Measurements from ENCODE around the gene PLCG1.
"Not testable (repeated sequence)": the region's sequence is repeated elsewhere in the genome, so short reads cannot be mapped to it uniquely, and the experiment has no call there.

Gene PLCG1

GRCh38 chr20:41123631-41124030 lies 13.7 kb upstream of the PLCG1 start:
- in situ Hi-C loops (cut with MboI; ENCODE audit: low sequenced_read_pairs): loop anchor here (25.0 kb wide), 1 partner anchor 136 kb away; no protein-coding TSS in a partner anchor

DNA sequence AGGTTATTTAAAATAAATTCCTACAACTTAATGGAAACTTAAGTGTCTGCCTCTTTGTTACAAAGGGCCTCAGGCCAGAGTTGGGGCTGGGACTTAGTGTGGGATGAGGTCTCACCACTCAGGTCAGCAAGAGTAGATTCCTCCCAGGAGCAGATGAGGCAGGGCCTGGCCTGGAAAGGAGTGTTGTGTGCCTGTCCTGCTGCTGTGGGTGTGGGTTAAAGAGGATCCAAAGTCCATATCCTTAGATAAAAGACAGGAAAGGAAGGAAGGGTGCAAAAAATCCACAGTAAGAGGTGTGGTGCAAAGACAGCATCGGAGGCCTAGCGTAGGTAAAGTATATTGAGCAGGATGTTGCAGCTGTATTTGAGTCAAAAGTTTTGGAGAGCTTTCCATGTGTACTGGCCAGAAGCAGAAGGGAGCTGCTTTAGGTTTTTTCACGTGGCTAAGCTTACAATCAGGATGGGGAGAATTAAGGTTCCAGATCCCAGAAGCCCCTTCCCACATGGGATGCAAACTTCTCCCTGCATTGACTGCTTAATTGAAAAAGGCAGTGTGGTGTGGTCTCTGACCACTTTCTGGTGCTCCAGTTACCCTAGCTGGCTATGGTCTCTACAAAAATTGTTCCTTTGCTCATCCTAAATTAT lies 12.8 kb upstream of the PLCG1 start:
- in situ Hi-C loops (cut with MboI; ENCODE audit: low sequenced_read_pairs): loop anchor here (25.0 kb wide), 1 partner anchor 137 kb away; no protein-coding TSS in a partner anchor

GRCh38 chr20:41125530-41126457 lies 11.5 kb upstream of the PLCG1 start:
- in situ Hi-C loops (cut with MboI; ENCODE audit: low sequenced_read_pairs): no loop called here

DNA sequence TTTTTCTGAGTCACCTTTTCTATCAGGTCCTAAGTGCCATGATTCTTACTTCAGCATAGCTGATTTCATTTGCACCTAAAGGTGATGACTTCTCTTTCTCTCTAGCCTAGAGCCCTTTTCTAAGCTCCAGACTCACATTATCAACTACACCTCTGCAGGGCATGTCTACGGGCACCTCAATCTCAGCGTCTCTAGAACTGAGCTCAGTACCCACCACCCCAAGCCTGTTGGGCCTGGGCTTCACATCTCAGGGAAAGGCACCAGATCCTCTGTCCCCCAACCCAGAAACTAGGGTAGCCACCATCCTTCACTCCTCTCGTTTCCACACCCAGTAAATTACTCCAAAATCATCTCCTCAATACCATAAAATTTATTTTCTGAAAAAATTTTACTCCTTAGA lies 10.6 kb upstream of the PLCG1 start:
- in situ Hi-C loops (cut with MboI; ENCODE audit: low sequenced_read_pairs): no loop called here

DNA sequence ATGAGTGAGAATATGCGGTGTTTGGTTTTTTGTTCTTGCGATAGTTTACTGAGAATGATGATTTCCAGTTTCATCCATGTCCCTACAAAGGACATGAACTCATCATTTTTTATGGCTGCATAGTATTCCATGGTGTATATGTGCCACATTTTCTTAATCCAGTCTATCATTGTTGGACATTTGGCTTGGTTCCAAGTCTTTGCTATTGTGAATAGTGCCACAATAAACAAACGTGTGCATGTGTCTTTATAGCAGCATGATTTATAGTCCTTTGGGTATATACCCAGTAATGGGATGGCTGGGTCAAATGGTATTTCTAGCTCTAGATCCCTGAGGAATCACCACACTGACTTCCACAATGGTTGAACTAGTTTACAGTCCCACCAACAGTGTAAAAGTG lies 9.0 kb upstream of the PLCG1 start:
- in situ Hi-C loops (cut with MboI; ENCODE audit: low sequenced_read_pairs): not testable (repeated sequence)

- in situ Hi-C loops (cut with MboI; ENCODE audit: low sequenced_read_pairs): no loop called here
These were observed 5.6 kb upstream of the PLCG1 start for GRCh38 chr20:41131594-41132387.

GRCh38 chr20:41132388-41132775 lies 5.0 kb upstream of the PLCG1 start:
- in situ Hi-C loops (cut with MboI; ENCODE audit: low sequenced_read_pairs): not testable (repeated sequence)

DNA sequence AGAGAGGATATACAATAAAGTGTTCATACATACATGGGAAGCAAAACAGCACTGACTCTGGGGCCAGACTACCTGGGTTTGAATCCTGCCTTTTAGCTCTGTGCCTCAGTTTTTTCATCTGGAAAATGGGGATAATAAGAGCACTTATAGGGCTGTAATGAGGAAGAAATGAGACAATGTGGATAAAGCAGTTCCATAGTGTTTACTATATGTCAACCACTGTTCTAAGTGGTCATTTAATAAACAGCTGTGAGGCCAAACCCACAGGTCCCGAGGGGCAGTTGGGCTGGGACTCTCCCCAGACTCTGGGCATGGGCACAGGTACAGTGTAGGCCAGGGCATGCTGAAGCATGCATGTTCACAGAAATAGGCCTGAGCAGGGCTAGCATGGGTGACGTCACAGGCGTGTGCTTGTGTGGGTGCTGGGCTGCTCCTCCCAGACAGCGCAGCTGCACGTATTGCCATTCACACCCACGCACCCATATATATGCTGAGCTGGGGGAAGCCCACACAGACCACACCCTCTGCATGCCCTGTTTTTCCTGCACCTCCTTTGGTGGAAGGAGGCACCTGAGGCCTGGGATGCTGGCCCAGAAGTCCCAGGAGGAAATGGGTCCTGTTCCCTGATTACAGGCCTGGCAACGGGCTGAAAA lies 3.5 kb upstream of the PLCG1 start:
- in situ Hi-C loops (cut with MboI; ENCODE audit: low sequenced_read_pairs): no loop called here

- in situ Hi-C loops (cut with MboI; ENCODE audit: low sequenced_read_pairs): no loop called here
These were observed 2.8 kb upstream of the PLCG1 start for GRCh38 chr20:41134362-41135186.

- in situ Hi-C loops (cut with MboI; ENCODE audit: low sequenced_read_pairs): no loop called here
These were observed 2.0 kb upstream of the PLCG1 start for GRCh38 chr20:41135187-41135887.

- in situ Hi-C loops (cut with MboI; ENCODE audit: low sequenced_read_pairs): no loop called here
These were observed 1.3 kb upstream of the PLCG1 start for GRCh38 chr20:41135888-41136679.

- in situ Hi-C loops (cut with MboI; ENCODE audit: low sequenced_read_pairs): no loop called here
These were observed 501 bp downstream of the PLCG1 start for GRCh38 chr20:41137614-41138474.

DNA sequence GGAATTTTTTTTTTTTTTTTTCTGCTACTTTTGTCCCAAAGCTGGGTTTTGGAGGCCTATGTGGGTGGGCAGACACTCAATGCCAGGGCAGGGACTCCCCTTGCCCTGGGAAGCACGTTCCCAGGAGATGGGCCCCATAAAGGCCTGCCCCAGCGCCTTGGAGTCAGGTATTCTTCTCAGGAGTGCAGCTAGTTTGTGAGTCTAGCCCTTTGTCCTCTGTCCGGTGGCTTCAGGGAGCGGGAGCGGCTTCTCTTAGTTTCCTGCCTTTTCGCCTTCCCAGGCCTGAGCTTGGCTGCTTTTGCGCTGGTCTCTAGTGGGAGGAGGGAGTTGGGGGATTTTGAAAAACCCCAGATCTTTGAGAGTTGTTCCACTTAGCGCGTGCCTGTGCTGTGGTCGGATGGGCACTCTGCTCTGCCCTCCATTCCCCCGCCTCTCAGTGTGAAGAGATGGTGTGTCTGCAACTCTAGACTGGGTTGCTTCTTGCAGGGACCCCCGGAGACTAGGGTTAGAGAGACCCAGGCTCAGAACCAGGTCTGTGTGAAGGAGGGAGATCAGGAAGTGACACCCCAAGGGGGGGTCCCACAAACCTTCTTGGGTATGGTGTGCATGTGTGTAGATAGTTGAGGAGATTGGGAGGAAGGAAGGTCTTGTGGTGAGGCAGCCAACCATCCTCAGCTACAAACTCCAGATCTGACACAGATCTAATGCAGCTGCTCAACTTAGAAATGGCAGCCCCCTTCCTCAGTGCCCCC lies 1.3 kb downstream of the PLCG1 start:
- in situ Hi-C loops (cut with MboI; ENCODE audit: low sequenced_read_pairs): no loop called here

- in situ Hi-C loops (cut with MboI; ENCODE audit: low sequenced_read_pairs): no loop called here
These were observed 2.1 kb downstream of the PLCG1 start for GRCh38 chr20:41139227-41140093.

- in situ Hi-C loops (cut with MboI; ENCODE audit: low sequenced_read_pairs): no loop called here
These were observed 3.1 kb downstream of the PLCG1 start for GRCh38 chr20:41140226-41141133.
